Measurements from ENCODE around the gene RASA3.
"Not testable (repeated sequence)": the region's sequence is repeated elsewhere in the genome, so short reads cannot be mapped to it uniquely, and the experiment has no call there.

Gene RASA3

DNA sequence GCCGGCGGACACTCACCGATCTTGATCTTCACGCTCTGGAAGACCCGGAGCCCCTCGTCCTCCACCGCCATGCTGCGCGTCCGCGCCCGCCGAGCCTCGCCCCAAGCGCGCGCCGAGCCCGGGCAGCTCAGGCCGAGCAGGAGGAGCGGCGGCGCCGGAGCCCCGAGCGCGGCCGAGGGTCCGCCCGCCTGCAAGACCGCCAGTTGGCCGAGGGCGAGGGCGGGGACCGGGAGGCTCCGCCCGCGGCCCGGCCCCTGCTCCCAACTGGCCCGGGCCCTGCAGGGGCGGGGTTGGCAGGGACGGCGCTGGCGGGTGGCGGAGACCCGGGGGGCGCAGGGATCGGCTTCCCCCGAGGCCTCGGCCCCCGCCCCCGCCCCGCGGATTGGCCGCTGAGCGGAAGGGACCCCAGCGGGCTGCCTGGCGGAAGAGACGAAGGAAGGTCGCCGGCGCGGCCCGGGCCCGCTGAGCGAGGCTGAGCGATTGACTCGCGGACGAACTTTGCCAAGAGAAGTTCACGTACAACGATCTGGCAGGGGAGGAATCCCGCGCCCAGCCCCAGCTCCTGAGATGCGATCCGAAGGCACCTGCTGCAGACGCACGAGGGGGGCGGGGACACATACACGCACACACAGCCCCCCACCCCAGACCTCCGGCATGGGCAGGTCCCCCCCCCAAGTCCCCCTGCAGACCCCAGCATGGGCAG is at the start of gene RASA3:
RASA3 (minus strand) TSS at position 205 of the 703 bp plus-strand sequence; CDS start at position 71, 134 bp downstream.
- no peaks in the 10 kb centered on the region for H3K27me3 ChIP-seq (ENCODE audit: insufficient read depth, low read length, poor library complexity, severe bottlenecking)
- peak within 1 kb of the TSS; percentile 94 for H3K4me2 ChIP-seq (ENCODE audit: low read depth, low read length, poor library complexity, severe bottlenecking)
- H3K4me1 ChIP-seq (ENCODE audit: insufficient read depth, low read length, poor library complexity, severe bottlenecking), result peaks cover 39% of the 10 kb centered on the region
- H3K79me2 ChIP-seq (ENCODE audit: insufficient read depth, low read length), result peaks cover 46% of the 10 kb centered on the region
- peak within 1 kb of the TSS; percentile 87 for H3K9ac ChIP-seq (ENCODE audit: low read depth, low read length, poor library complexity, severe bottlenecking)
- H3K36me3 ChIP-seq (ENCODE audit: insufficient read depth, low read length), result no peaks in the 10 kb centered on the region
- H3K9me2 ChIP-seq (replicated peaks; ENCODE audit: low read depth, low read length), result no peaks in the 10 kb centered on the region
- H2AFZ ChIP-seq (ENCODE audit: low read length), result peak within 1 kb of the TSS; percentile 64; the same call in 1 of the 2 replicates
- no peaks in the 10 kb centered on the region for H3K9me3 ChIP-seq (ENCODE audit: insufficient read depth, low read depth, low read length)
- H3K4me3 ChIP-seq (ENCODE audit: low read length, poor library complexity, severe bottlenecking), result peak within 1 kb of the TSS; percentile 87
- TF ChIP-seq EZH2phosphoT487 (IDR thresholded peaks at IDR 0.05; ENCODE audit: borderline replicate concordance) (no peak), CTCF (conservative IDR thresholded peaks at IDR 0.05; ENCODE audit: low read length) (no peak)
- H3F3A ChIP-seq (ENCODE audit: low read depth), result peaks cover 27% of the 10 kb centered on the region
- peaks cover 8% of the 10 kb centered on the region for H4K20me1 ChIP-seq (ENCODE audit: insufficient read depth, low read length, poor library complexity, severe bottlenecking)

DNA sequence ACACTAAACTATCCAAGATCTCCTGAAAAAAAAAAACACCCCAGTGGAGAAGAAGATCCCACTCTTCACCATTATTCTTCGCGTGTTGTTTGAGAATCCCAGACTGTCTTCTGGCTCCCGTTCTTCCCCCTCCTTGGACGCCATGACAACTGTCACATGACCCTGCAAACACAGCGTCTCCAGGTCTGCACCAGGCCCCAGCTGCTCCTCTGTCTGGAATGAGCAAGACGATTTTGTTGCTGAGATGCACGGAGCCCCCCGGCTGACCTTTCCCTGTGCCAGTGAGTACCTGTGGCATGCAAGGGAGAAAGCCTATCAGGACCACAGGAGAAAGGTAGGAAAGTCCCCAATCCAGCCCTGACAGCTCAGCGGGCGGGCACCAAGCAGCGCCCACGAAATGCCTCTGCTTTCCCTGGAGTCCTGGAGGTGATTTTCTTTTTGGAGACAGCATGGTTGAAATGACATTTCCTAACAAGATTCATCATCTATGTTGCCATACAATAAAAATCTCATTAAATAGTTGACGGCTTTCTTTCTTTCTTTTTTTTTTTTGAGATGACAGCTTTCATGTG is 46.8 kb upstream of the RASA3 start, which contains the start of gene CFAP97D2:
CFAP97D2 (plus strand) TSS at position 171 of the 572 bp plus-strand sequence; CDS start at position 245, 74 bp downstream.
- H3K9me2 ChIP-seq (replicated peaks; ENCODE audit: low read depth, low read length), result no peaks in the 10 kb centered on the region
- no peaks in the 10 kb centered on the region for H3K9me3 ChIP-seq (ENCODE audit: insufficient read depth, low read depth, low read length)
- H3K27me3 ChIP-seq (ENCODE audit: insufficient read depth, low read length, poor library complexity, severe bottlenecking), result no peaks in the 10 kb centered on the region
- TF ChIP-seq EZH2phosphoT487 (IDR thresholded peaks at IDR 0.05; ENCODE audit: borderline replicate concordance) (no peak), CTCF (conservative IDR thresholded peaks at IDR 0.05; ENCODE audit: low read length) (no peak)
- no peaks in the 10 kb centered on the region for H3K36me3 ChIP-seq (ENCODE audit: insufficient read depth, low read length)
- no peak within 1 kb of the TSS for H3K9ac ChIP-seq (ENCODE audit: low read depth, low read length, poor library complexity, severe bottlenecking)
- no peaks in the 10 kb centered on the region for H3K79me2 ChIP-seq (ENCODE audit: insufficient read depth, low read length)
- no peaks in the 10 kb centered on the region for H4K20me1 ChIP-seq (ENCODE audit: insufficient read depth, low read length, poor library complexity, severe bottlenecking)
- peaks cover 56% of the 10 kb centered on the region for H3K4me1 ChIP-seq (ENCODE audit: insufficient read depth, low read length, poor library complexity, severe bottlenecking)
- no peak within 1 kb of the TSS for H3K4me3 ChIP-seq (ENCODE audit: low read length, poor library complexity, severe bottlenecking)
- peak within 1 kb of the TSS; percentile 17 for H3K4me2 ChIP-seq (ENCODE audit: low read depth, low read length, poor library complexity, severe bottlenecking)
- H2AFZ ChIP-seq (ENCODE audit: low read length), result no peak within 1 kb of the TSS
- peaks cover 17% of the 10 kb centered on the region for H3F3A ChIP-seq (ENCODE audit: low read depth)

- H3K4me2 ChIP-seq (ENCODE audit: low read depth, low read length, poor library complexity, severe bottlenecking), result no peak overlapping the region
- no peaks in the 10 kb centered on the region for H3K79me2 ChIP-seq (ENCODE audit: insufficient read depth, low read length)
- H3K4me1 ChIP-seq (ENCODE audit: insufficient read depth, low read length, poor library complexity, severe bottlenecking), result peaks cover 65% of the 10 kb centered on the region
- no peaks in the 10 kb centered on the region for H3K27me3 ChIP-seq (ENCODE audit: insufficient read depth, low read length, poor library complexity, severe bottlenecking)
- H4K20me1 ChIP-seq (ENCODE audit: insufficient read depth, low read length, poor library complexity, severe bottlenecking), result no peaks in the 10 kb centered on the region
- H3K9ac ChIP-seq (ENCODE audit: low read depth, low read length, poor library complexity, severe bottlenecking), result no peak overlapping the region
- no peak overlapping the region for H2AFZ ChIP-seq (ENCODE audit: low read length)
- no peaks in the 10 kb centered on the region for H3K36me3 ChIP-seq (ENCODE audit: insufficient read depth, low read length)
- no peak for TF ChIP-seq CTCF (conservative IDR thresholded peaks at IDR 0.05; ENCODE audit: low read length)
- TF ChIP-seq EZH2phosphoT487 (IDR thresholded peaks at IDR 0.05; ENCODE audit: borderline replicate concordance), result no peak
- H3K9me3 ChIP-seq (ENCODE audit: insufficient read depth, low read depth, low read length), result peaks cover 15% of the 10 kb centered on the region
- no peak overlapping the region for H3K4me3 ChIP-seq (ENCODE audit: low read length, poor library complexity, severe bottlenecking)
- H3F3A ChIP-seq (ENCODE audit: low read depth), result peaks cover 17% of the 10 kb centered on the region
- no peaks in the 10 kb centered on the region for H3K9me2 ChIP-seq (replicated peaks; ENCODE audit: low read depth, low read length)
These were observed 45.0 kb upstream of the RASA3 start for GRCh38 chr13:114177245-114178010.

DNA sequence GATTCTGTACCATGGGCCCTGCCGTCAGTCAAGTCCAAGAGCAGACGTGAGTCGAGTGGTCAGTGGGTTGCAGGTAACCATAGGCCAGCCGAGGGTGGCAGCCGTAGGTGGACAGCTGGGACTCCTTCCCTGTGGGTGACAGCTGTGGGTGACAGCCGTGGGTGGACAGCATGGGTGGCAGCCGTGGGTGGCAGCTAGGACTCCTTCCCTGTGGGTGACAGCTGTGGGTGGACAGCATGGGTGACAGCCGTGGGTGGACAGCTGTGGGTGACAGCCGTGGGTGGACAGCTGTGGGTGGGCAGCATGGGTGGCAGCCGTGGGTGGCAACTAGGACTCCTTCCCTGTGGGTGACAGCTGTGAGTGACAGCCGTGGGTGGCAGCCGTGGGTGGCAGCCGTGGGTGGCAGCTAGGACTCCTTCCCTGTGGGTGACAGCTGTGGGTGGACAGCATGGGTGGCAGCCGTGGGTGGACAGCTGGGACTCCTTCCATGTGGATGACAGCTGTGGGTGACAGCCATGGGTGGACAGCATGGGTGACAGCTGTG is 44.0 kb upstream of the RASA3 start:
- not testable (repeated sequence) for H3K9ac ChIP-seq (ENCODE audit: low read depth, low read length, poor library complexity, severe bottlenecking); H3K27me3 ChIP-seq (ENCODE audit: insufficient read depth, low read length, poor library complexity, severe bottlenecking); H3K4me3 ChIP-seq (ENCODE audit: low read length, poor library complexity, severe bottlenecking); H4K20me1 ChIP-seq (ENCODE audit: insufficient read depth, low read length, poor library complexity, severe bottlenecking); H3K4me2 ChIP-seq (ENCODE audit: low read depth, low read length, poor library complexity, severe bottlenecking); H3K36me3 ChIP-seq (ENCODE audit: insufficient read depth, low read length); H3K79me2 ChIP-seq (ENCODE audit: insufficient read depth, low read length); H2AFZ ChIP-seq (ENCODE audit: low read length); H3K9me2 ChIP-seq (replicated peaks; ENCODE audit: low read depth, low read length)
- peaks cover 17% of the 10 kb centered on the region for H3F3A ChIP-seq (ENCODE audit: low read depth)
- H3K9me3 ChIP-seq (ENCODE audit: insufficient read depth, low read depth, low read length), result peaks cover 17% of the 10 kb centered on the region
- H3K4me1 ChIP-seq (ENCODE audit: insufficient read depth, low read length, poor library complexity, severe bottlenecking), result peaks cover 63% of the 10 kb centered on the region
